IMR-90 (cell line): ENCODE measurements around the gene VAMP8. TPM values are rescaled to one million over a fixed set of nuclear protein-coding genes. Genes with fewer than 3 reads are reported as not detected.

Experiments
- ATAC-seq: fragments of 200-7000 bp; cut with Tn5 transposase; 2 replicates; pipeline ENCODE4 v1.9.1; 2020; ENCODE audit warnings: low read depth, mild to moderate bottlenecking, moderate library complexity
- BruUV-seq: library from RNA; stranded (reverse); fragments of 400-500 nt; replicated peaks from 2 replicates; lab custom pipeline; 2021; lab: Mats Ljungman, UMichigan
- CTCF ChIA-PET: fragments of 300-600 bp; formaldehyde crosslinking; extraction: SDS; loops from one replicate; lab custom pipeline; 2021; ENCODE audit warnings: antibody characterized with exemption; lab: Yijun Ruan, JAX
- POLR2A ChIA-PET: fragments of 300-600 bp; sonication (Branson Sonifier 250); formaldehyde crosslinking; loops from one replicate; lab custom pipeline; 2022; ENCODE audit warnings: antibody characterized with exemption; ENCODE audit not compliant: unreplicated experiment; lab: Charles Lee
- DNase-seq: peaks from one replicate; pipeline ENCODE4 v3.0.0; 2013
- H2AFZ ChIP-seq: replicated peaks from 2 replicates; pipeline ENCODE3; 2013; ENCODE audit warnings: low read length, mild to moderate bottlenecking; ENCODE audit not compliant: poor library complexity
- H2AK5ac ChIP-seq: 2 replicates; pipeline ENCODE4 v1.6.1; 2013; ENCODE audit warnings: low read depth, low read length, inconsistent platforms
- H2AK9ac ChIP-seq: replicated peaks from 2 replicates; pipeline ENCODE3; 2013; ENCODE audit warnings: mild to moderate bottlenecking, low read depth, low read length, moderate library complexity; ENCODE audit not compliant: poor library complexity
- H2BK120ac ChIP-seq: 2 replicates; pipeline ENCODE4 v1.6.1; 2013; ENCODE audit warnings: low read depth, low read length, inconsistent platforms
- H2BK15ac ChIP-seq: 3 replicates; pipeline ENCODE4 v1.6.1; 2013; ENCODE audit warnings: low read depth, low read length, inconsistent platforms
- H2BK20ac ChIP-seq: 2 replicates; pipeline ENCODE4 v1.6.1; 2013; ENCODE audit warnings: low read depth, mild to moderate bottlenecking, inconsistent platforms, low read length, moderate library complexity
- H2BK5ac ChIP-seq: 2 replicates; pipeline ENCODE4 v1.6.1; 2013; ENCODE audit warnings: mild to moderate bottlenecking, low read depth, low read length, inconsistent platforms; ENCODE audit not compliant: poor library complexity, severe bottlenecking
- H3K14ac ChIP-seq: replicated peaks from 2 replicates; pipeline ENCODE4 v1.6.1; 2013; ENCODE audit warnings: low read depth, low read length, inconsistent platforms
- H3K18ac ChIP-seq: 2 replicates; pipeline ENCODE4 v1.6.1; 2013; ENCODE audit warnings: low read depth, low read length, control low read depth
- H3K23ac ChIP-seq: 2 replicates; pipeline ENCODE4 v1.6.1; 2013; ENCODE audit warnings: low read depth, low read length, inconsistent platforms
- H3K27ac ChIP-seq: 2 replicates; pipeline ENCODE4 v1.5.1; 2013; ENCODE audit warnings: mild to moderate bottlenecking, control low read depth, low read length; ENCODE audit not compliant: insufficient read depth
- H3K27me3 ChIP-seq: 2 replicates; pipeline ENCODE4 v1.6.1; 2013; ENCODE audit warnings: low read length; ENCODE audit not compliant: control insufficient read depth, insufficient read depth
- H3K36me3 ChIP-seq: 2 replicates; pipeline ENCODE4 v1.6.1; 2013; ENCODE audit warnings: low read length, mixed read lengths; ENCODE audit not compliant: control insufficient read depth, insufficient read depth
- H3K4ac ChIP-seq: 2 replicates; pipeline ENCODE4 v1.6.1; 2013; ENCODE audit warnings: low read depth, low read length, inconsistent platforms
- H3K4me1 ChIP-seq: 2 replicates; pipeline ENCODE4 v1.6.1; 2013; ENCODE audit warnings: low read length, mixed read lengths; ENCODE audit not compliant: control insufficient read depth, insufficient read depth
- H3K4me2 ChIP-seq: 2 replicates; pipeline ENCODE4 v1.6.1; 2013; ENCODE audit warnings: low read depth, mild to moderate bottlenecking, control low read depth, low read length, moderate library complexity
- H3K4me3 ChIP-seq: 2 replicates; pipeline ENCODE4 v1.5.1; 2013; ENCODE audit warnings: low read depth, mild to moderate bottlenecking, control low read depth, low read length, moderate library complexity; ENCODE audit not compliant: insufficient read depth
- H3K56ac ChIP-seq: 2 replicates; pipeline ENCODE4 v1.6.1; 2013; ENCODE audit warnings: low read length, inconsistent platforms; ENCODE audit not compliant: insufficient read depth; ENCODE audit errors: extremely low read depth
- H3K79me1 ChIP-seq, 2 experiments: 2 replicates each; pipeline ENCODE4 v1.6.1; 2013; ENCODE audit warnings: low read length in 2 of 2, inconsistent platforms in 1 of 2, low read depth in 1 of 2
- H3K9ac ChIP-seq: 2 replicates; pipeline ENCODE4 v1.6.1; 2013; ENCODE audit warnings: low read depth, low read length, control low read depth
- H3K9me1 ChIP-seq: 2 replicates; pipeline ENCODE4 v1.6.1; 2013; ENCODE audit warnings: low read length, inconsistent platforms; ENCODE audit not compliant: insufficient read depth
- H3K9me3 ChIP-seq: 2 replicates; pipeline ENCODE4 v1.6.1; 2013; ENCODE audit warnings: low read length; ENCODE audit not compliant: control insufficient read depth, insufficient read depth
- H4K20me1 ChIP-seq: 2 replicates; pipeline ENCODE4 v1.6.1; 2013; ENCODE audit warnings: low read length, inconsistent platforms; ENCODE audit not compliant: insufficient read depth
- H4K5ac ChIP-seq: 2 replicates; pipeline ENCODE4 v1.6.1; 2013; ENCODE audit warnings: mild to moderate bottlenecking, low read depth, low read length, control low read depth
- H4K8ac ChIP-seq, 2 experiments: 2 replicates each; pipeline ENCODE4 v1.6.1; 2013; ENCODE audit warnings: low read depth in 2 of 2, low read length in 2 of 2, control low read depth in 1 of 2, inconsistent platforms in 1 of 2
- H4K91ac ChIP-seq: 2 replicates; pipeline ENCODE4 v1.6.1; 2013; ENCODE audit warnings: low read depth, low read length, inconsistent platforms; ENCODE audit not compliant: insufficient read depth
- CHD1 ChIP-seq: IDR thresholded peaks from 2 replicates; pipeline ENCODE4 v1.6.1; 2012; ENCODE audit warnings: low read depth, low read length, improper control_type of control experiment
- MAFK ChIP-seq: IDR thresholded peaks from 2 replicates; pipeline ENCODE4 v1.6.1; 2012; ENCODE audit warnings: low read depth, low read length, improper control_type of control experiment
- NFE2L2 ChIP-seq: fragments of 150-350 bp; IDR thresholded peaks from 2 replicates; pipeline ENCODE4 v1.6.1; 2016; ENCODE audit warnings: low read depth, mild to moderate bottlenecking, low read length
- POLR2A ChIP-seq: IDR thresholded peaks from 2 replicates; pipeline ENCODE4 v1.6.1; 2012; ENCODE audit warnings: mild to moderate bottlenecking, low read depth, low read length
- RCOR1 ChIP-seq: IDR thresholded peaks from 2 replicates; pipeline ENCODE4 v1.6.1; 2012; ENCODE audit warnings: mild to moderate bottlenecking, low read length, improper control_type of control experiment; ENCODE audit not compliant: insufficient replicate concordance
- SMC3 ChIP-seq: fragments of 150-350 bp; IDR thresholded peaks from 2 replicates; pipeline ENCODE4 v1.6.1; 2016; ENCODE audit warnings: low read depth, mild to moderate bottlenecking, antibody characterized with exemption, low read length, moderate library complexity
- USF2 ChIP-seq: fragments of 150-350 bp; IDR thresholded peaks from 2 replicates; pipeline ENCODE4 v1.6.1; 2017; ENCODE audit warnings: mild to moderate bottlenecking, antibody characterized with exemption, low read length, low read depth
- WGBS, 2 experiments: methylation state at CpG; one replicate each; pipeline versions ENCODE4 v1.1.5 to v1.1.7; 2013; ENCODE audit warnings: missing lambda C conversion rate in 2 of 2; ENCODE audit not compliant: insufficient read length in 1 of 2; ENCODE audit errors: extremely low coverage in 2 of 2; 5-methylcytosine and 5-hydroxymethylcytosine counted together
- dilution Hi-C: fragments of 300-500 bp; cut with HindIII; formaldehyde crosslinking; loops from one replicate; pipeline ENCODE4 v1.14.3; 2018; ENCODE audit warnings: low sequenced_read_pairs; ENCODE audit not compliant: unreplicated experiment
- in situ Hi-C: fragments of 300-500 bp; cut with MboI; formaldehyde crosslinking; loops from 3 replicates; pipeline ENCODE4 v1.14.3; 2019; ENCODE audit warnings: low sequenced_read_pairs, inconsistent platforms, mixed read lengths
- intact Hi-C: fragments of 100-400 bp; cut with micrococcal nuclease; formaldehyde crosslinking; loops from 2 replicates; pipeline ENCODE4 v1.10.0; 2022
- polyA plus RNA-seq, 3 experiments: library from polyadenylated mRNA; depleted of rRNA; stranded (reverse); fragments of >200 nt; gene quantifications; 2 replicates each; pipeline ENCODE4 v1.2.3, GENCODE V29; 2012; ENCODE audit warnings: low replicate concordance in 1 of 3
- total RNA-seq: library from RNA; depleted of rRNA; stranded (reverse); fragments of >200 nt; gene quantifications from 2 replicates; pipeline ENCODE4 v1.2.3, GENCODE V29; 2012

Gene VAMP8
- total and polyA plus RNA-seq, 2 of the 4 experiments (the other 2 are of a cell fraction): 0.90 to 1.9 TPM

GRCh38 chr2:85600951-85601770 is 23.8 kb downstream of the VAMP8 start:
- Histone ChIP-seq H3K18ac (no peak overlapping the region), H3K9me1 (peaks cover 27% of the 10 kb centered on the region), H4K20me1 (peaks cover 24% of the 10 kb centered on the region), H2BK120ac (no peak overlapping the region), H3K4me3 (peak overlapping the region; percentile 99), H2AK5ac (peak overlapping the region; percentile 85), H2AFZ (peak overlapping the region; percentile 94), H3K27ac (no peak overlapping the region; the same call in 1 of the 2 replicates), H3K23ac (peak overlapping the region; percentile 97), H3K79me1 (peaks cover 21 to 68% of the 10 kb centered on the region in 2 experiments; a peak in 3 of 4 replicates), H3K27me3 (no peaks in the 10 kb centered on the region), H4K91ac (no peak overlapping the region), H4K5ac (no peak overlapping the region), H2BK15ac (no peak overlapping the region), H2BK5ac (peak overlapping the region; percentile 41), H3K9ac (peak overlapping the region; percentile 82; the same call in 1 of the 2 replicates), H2AK9ac (peak overlapping the region; percentile 96), H3K14ac (no peak overlapping the region; the same call in 1 of the 2 replicates), H3K4me1 (peaks cover 25% of the 10 kb centered on the region), H3K9me3 (no peaks in the 10 kb centered on the region), H3K56ac (no peak overlapping the region), H3K4me2 (peak overlapping the region; percentile 77), H3K36me3 (peaks cover 26% of the 10 kb centered on the region), H2BK20ac (no peak overlapping the region), H3K4ac (peak overlapping the region; percentile 80; the same call in 1 of the 2 replicates), H4K8ac (peak overlapping the region in 1 of 2 experiments; percentile 67; a peak in 1 of 4 replicates)
- ATAC-seq (no peak), DNase-seq (no peak)
- dilution Hi-C loops: no loop called here
- TF ChIP-seq POLR2A: no peak
- TF ChIP-seq MAFK: no peak
- TF ChIP-seq CHD1: no peak
- TF ChIP-seq SMC3: no peak
- TF ChIP-seq USF2: no peak
- no peak for TF ChIP-seq NFE2L2
- TF ChIP-seq RCOR1: no peak
- POLR2A ChIA-PET: no interaction called here
- CTCF ChIA-PET: no interaction called here
- in situ Hi-C loops: no loop called here
- BruUV-seq: no TSS peak
- 60% methylated on average over 2 of the region's 6 CpGs; no CpG with 5 or more reads in 1 of the 2 experiments for WGBS, 2 experiments
- intact Hi-C loops: loop anchor here (5.0 kb wide), 1 partner anchor 39 kb away; the partner anchor contains the start of gene GGCX
